Urothelium cell line (cell line): Measurements from ENCODE around the gene RGS11.

ENCODE experiments used
- DNase-seq: peaks from one replicate; pipeline ENCODE4 v3.0.0; 2011; ENCODE audit warnings: low spot score, mixed read lengths
- FAIRE-seq: peaks from 2 replicates; lab custom pipeline; 2011; peaks lifted over from hg19 to GRCh38; lab: Jason Lieb, UNC

Gene RGS11

DNA sequence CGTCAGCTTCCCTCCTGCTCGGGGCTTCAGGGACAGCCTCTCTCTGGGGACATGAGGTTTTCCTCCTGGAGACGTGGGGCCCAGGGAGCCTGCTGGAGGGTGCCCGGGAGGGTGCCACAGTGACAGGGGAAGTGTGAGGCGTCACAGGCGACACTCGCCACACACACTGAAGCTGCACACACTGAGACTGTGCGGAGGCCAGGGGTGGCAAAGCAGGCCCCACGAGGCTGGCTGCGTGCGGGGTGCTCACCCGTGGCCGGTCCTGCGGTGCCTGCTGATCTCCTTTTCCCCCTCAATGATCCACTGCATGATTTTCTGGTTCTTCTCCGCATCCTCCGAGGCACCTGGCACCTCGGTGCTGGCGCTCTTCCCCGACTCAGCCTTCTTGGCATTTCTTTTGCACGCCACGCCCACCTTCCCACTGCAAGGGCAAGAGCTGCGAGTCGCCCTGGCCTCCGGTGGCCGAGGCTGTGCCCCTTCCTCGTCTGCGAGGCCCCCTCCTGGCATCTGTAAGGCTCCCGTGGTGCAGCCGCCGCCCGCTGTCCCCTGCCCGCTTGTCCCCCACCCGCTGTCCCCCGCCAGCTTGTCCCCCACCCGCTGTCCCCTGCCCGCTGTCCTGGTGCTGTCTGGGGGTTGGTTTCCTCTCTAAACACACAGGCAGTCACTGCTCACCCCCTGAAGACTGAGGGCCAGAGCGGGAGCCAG, 21.2 kb upstream of the RGS11 start:
- FAIRE-seq, result no peak
- no peak for DNase-seq

DNA sequence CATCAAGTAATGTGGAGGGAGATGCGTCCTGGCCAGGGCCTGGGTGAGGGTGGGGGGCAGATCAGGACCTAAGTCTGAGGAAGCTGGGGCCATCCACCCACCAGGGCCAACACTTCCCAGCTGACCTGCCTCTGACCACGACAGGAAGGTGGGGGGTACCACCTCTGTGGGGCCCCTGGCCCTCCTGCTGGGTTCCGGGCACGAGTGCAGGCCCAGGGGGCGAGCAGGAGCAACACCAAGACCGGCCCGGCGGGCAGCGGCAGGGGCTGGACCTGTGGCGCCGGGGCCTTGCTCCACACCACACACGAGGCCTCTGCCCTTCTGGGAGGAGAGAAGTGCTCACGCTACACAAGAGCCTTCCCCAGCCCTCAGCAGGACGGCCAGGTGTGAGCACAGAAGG, 20.5 kb upstream of the RGS11 start:
- DNase-seq (no peak), FAIRE-seq (no peak)

DNA sequence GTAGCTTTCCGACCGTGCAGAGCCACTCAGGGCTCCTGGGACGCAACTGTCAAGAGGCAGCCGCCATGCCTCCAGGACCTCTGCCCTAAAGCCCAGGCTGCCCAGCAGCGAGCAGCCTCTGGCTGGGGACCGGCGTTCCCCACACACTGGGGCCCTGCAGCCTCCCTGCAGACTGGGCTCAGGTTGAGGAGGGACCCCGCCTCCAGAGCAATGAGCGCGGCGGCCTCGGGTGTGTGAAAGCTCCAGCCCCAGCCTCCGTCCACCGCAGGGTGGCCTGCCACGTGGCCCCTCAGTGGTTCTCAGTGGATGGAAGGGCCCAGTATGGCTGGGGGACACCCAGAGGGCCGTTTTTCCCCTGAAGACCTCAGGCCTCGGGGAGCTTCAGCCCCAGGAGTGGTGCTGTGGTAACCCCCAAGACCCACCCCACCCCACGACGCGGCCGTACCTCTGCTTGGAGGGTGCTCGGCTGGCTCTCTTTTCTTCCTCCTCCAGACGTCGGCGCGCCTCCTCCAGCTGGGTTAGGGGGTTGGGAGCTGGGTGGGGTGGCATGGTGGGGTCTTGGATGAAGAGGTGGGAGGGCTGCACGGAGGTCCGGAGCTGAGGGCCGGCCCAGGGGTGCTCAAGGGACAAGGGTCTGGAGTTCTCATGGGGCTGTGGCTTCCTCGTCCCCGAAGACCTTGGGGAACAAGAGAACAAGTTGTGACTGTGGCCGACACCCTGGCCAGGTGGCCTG, 17.5 kb upstream of the RGS11 start:
- DNase-seq (no peak), FAIRE-seq (no peak)

DNA sequence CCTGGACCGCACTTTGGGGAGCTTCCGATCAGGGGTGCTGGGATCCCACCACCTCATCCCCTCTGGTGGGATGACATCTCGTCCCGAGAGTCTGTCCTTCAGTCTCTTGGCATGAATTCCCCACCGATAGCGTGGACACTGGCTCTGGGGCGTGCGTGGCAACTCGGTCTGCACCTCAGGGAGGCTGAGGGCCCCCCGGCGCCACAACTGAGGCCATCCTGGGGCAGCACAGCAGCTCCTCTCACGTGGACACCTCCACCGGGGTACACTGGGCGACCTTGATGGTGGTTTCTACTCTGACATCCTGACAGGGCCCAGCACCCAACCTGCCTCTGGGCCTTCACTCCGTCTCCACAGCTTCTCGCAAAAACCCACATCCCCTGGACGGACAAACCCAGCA, 15.8 kb upstream of the RGS11 start:
- no peak for FAIRE-seq
- no peak for DNase-seq

DNA sequence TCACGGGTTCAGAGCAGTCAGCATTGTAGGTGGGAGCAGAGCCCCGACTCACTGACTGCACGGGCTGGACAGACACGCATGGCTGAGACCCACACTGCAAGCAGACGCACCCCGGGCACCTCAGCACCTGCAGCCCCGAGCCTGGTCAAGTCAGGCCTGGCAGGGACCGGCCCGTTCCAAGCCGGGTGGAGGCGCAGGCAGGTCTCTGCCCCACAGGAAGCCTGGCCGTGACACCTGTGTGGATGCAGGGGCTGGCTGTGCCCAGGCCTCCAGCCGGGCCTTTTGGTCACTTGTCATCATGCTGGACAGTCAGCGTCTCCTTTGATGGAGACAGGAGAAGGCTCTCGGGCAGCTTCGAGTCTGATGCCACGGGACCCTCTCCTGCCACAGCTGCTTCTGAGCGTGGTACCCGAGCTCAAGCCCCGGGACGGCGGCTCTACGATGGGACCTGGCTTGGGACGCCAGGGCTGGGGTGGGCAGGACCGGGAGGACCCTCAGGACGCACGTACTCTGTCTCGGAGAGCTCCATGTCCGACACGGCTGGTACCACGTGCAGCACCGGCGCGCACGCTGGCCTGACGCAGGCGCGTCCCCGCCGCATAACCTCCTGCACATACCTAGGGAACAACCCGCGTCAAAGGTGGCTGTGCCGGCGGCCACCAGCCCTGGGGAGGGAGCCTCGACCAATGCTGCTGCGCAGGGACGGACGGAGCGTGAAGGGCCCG, 15.1 kb upstream of the RGS11 start:
- FAIRE-seq (no peak), DNase-seq (no peak)

DNA sequence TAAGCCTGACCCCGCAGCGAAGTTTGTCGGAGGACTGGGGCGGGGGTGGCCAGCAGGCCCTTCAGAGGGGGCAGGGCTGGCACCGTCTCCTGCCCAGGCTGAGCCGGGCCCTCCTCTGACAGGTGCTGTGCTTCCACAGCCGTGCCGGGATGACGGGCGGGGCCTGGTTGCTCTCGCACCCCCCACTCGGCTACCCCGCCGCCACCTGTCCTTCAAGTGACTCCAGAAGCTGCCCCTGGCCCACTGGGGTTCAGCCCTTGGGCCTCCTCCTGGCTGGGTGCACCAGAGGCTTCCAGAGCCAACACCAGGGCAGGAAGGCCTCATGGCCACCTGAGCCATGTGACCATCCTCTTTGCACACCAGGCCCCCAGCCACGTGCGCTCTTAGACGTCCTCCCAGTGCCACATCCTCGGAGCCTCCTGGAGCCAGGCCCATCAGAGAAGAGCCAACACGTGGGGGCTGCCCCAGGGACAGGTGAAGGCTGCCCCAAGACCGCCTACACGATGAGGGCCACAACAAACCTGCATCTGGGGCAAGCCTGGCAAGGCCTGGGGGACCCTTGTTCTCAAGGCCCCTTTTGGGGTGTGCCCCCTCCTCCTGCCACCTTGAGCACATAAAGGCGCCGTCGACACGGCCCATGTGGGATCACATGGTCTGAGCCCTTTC, 14.4 kb upstream of the RGS11 start:
- DNase-seq (no peak), FAIRE-seq (no peak)

DNA sequence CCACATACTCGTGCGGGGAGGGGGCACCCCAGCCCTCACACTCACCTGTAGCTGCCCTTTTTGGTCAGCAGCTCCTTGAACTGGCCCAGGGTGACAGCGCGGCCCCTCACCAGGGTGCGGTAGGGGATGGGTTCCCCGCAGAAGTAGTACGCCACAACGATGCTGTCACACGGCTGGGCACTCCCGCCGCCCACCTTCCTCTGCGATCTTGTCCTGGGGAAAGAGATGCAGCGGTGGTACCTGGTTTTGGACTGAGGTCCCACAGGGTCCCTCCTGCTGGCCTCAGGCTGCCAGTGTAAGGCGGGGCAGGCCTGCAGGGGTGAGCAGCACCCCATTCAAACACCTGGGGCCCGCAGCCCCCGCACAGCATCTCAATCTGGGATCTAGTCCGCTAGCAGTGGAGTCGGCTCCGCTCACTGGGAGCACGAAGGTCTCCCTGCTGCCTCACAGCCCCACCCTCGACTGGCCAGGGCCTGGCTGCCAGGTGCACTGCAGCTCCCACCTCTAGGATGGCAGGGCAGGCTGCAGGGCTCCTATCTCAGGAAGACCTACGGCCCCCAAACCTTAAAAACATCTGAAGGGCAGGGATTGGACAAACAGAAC, 13.8 kb upstream of the RGS11 start:
- DNase-seq, result no peak
- no peak for FAIRE-seq

DNA sequence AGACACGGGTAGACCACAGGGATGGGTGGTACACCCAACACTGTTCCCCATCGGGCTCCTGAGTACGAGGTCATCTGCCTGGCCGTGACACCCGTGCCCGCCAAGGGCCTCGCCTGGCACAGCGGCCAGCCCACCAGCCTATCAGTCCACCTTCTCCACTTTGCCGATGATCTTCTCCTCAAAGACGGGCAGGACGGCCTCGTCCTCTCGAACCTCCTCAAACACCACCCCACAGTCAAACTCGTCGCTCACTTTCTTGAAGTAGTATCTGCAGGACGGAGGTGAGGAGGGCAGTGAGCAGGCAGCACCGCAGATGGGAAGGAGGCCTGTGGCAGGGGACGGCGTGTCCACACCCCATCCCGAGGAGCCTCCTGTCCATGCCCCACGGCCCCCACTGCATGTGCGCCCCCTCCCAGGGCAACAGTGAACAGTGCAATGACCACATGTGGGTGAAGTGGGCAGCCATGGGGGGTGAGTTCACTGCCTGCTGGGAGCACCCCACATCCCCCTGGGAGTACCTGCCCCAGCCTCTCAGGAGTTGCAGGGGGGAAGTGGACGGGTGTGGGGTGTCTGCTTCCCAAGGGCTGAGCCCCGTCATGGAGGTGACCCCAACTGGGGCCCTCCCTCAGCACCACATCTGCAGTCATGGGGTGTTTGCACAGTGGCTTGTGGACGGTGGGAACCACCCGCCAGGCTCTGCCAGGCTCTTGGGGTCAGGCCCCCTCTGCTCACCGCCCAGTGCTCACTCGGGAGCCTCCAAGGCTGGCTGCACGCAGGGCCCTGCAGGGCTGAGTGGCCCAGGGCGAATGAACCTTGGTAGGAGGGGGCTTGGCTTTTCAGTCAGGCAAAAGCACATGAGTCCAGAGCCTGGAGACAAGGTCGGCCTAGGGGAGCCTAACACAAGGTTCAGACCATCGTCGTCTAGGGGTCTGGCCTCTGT, 12.5 kb upstream of the RGS11 start:
- no peak for FAIRE-seq
- no peak for DNase-seq

DNA sequence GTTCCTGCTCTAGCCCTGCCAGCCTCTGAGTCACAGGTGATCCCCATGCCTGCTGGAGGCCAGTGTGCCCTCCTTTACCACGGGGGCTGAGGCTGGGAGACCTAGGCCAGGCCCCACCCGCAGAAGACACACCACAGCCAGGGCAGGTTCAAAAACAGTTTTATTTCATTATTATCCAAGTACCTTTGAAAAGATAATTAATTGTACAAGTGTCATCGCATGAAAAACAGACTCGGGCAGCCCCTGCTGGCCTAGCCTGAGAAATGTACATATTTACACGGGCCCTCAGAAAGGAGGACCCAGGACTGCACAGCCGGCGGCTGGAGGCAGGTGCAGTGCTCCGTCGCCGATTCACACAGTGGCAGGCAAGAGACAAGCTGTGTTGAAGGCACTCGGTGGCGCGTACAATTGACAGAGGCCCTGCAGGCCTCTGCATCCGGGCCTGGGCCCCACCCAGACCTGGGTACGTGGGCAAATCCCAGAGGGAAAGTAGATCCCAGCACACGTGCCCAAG, 11.6 kb upstream of the RGS11 start:
- FAIRE-seq (no peak), DNase-seq (no peak)

DNA sequence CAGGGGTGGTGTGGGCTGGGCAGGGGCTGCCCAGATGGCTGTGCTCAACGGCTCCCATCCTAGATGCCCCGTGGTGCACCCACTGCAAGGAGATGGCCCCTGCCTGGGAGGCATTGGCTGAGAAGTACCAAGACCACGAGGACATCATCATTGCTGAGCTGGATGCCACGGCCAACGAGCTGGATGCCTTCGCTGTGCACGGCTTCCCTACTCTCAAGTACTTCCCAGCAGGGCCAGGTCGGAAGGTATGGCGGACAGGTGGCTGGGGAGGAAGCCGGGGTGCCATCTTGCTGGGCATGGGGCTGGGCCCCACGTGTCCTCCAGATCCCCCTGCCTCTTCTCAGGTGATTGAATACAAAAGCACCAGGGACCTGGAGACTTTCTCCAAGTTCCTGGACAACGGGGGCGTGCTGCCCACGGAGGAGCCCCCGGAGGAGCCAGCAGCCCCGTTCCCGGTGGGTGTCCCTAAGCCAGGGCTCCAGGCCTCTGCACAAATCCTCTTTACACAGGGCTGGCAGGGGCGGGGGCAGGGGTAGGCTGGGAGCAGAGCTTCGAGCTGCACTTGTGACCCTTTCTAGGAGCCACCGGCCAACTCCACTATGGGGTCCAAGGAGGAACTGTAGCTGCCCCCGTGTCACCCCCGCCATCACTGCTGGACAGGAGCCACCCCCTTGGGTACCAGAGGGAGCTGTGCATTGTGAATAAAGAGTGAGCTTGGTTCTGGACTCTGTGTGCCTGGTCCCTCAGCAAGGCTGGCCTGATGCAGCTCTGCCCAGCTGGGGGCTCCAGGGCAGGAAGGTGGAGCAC, 10.9 kb upstream of the RGS11 start:
- no peak for FAIRE-seq
- DNase-seq, result no peak

DNA sequence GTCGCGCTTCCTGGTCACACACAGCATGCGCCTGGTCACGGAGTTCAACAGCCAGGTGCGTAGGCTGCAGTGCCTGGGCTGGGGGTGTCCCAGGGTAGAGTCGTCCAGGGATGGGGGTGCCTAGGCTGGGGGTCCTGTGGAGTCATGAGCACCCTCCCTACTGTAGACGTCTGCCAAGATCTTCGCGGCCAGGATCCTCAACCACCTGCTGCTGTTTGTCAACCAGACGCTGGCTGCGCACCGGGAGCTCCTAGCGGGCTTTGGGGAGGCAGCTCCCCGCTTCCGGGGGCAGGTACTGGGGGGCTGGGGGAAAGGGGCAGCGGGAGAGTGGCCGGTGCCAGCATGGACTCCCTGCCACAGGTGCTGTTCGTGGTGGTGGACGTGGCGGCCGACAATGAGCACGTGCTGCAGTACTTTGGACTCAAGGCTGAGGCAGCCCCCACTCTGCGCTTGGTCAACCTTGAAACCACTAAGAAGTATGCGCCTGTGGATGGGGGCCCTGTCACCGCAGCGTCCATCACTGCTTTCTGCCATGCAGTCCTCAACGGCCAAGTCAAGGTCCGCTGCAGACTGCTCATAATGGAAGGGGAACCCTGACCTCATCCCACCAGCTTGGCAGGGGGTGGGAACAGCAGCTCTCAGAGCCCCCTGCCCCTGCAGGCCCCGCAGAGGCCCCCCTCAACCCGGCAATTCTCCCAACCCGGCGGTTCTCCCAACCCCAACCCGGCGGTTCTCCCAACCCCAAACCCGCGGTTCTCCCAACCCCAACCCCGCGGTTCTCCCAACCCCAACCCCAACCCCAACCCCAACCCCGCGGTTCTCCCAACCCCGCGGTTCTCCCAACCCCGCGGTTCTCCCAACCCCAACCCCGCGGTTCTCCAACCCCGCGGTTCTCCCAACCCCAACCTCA, 9.7 kb upstream of the RGS11 start:
- no peak for DNase-seq
- no peak for FAIRE-seq

DNA sequence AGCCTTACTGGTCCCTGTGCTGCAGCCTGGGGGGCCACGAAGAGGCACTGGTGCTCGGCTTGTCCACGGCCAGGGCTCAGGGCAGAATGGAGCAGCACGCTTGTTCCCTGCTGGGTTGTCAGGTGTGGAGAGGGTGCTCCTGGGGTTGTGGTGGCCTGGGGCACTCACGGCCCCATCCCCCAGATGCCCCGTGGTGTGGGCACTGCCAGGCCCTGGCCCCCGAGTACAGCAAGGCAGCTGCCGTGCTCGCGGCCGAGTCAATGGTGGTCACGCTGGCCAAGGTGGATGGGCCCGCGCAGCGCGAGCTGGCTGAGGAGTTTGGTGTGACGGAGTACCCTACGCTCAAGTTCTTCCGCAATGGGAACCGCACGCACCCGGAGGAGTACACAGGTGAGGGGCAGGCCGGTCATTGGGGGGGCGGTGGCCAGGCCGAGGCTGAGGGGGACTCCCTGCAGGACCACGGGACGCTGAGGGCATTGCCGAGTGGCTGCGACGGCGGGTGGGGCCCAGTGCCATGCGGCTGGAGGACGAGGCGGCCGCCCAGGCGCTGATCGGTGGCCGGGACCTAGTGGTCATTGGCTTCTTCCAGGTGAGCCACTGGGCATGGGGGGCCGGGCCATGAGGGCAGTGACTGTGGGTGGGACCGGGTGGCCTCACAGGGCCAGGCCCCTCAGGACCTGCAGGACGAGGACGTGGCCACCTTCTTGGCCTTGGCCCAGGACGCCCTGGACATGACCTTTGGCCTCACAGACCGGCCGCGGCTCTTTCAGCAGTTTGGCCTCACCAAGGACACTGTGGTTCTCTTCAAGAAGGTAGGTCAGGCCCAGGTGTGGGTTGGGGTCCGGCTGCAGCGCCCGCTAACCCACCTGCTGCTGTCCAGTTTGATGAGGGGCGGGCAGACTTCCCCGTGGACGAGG, 8.7 kb upstream of the RGS11 start:
- DNase-seq (no peak), FAIRE-seq (no peak)

DNA sequence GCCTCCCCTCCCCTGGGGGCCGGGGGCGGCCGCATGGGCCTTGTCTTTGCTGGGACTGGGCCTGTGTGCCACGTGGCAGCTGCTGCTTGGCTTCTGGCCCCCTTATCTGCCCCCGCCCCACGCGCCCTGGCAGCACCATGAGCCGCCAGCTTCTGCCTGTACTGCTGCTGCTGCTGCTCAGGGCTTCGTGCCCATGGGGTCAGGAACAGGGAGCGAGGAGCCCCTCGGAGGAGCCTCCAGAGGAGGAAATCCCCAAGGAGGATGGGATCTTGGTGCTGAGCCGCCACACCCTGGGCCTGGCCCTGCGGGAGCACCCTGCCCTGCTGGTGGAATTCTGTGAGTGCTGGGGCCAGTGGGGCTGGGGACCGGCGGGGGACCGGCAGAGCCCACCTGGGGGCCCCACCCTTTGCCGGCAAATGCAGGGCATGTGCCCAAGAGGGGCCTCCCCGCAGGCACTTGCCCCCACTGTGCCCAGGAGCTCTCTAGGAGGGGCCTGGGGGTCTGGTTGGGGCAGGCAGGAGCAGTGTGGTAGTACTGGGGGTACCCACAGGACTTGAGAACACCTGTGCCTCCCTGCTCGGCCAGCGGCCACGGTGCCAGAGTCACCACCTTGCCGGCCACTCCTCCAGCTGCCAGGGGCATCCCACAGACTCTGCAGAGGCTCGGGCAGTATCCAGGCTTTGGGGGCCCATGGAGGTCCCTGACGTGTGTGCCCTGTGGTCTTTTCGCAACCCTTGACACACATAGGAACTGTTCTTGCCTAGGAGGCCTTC, 7.5 kb upstream of the RGS11 start, which contains the start of gene PDIA2:
PDIA2 (plus strand) TSS at position 132 of the 773 bp plus-strand sequence; CDS start at position 138, 6 bp downstream.
- no peak for DNase-seq
- no peak for FAIRE-seq

DNA sequence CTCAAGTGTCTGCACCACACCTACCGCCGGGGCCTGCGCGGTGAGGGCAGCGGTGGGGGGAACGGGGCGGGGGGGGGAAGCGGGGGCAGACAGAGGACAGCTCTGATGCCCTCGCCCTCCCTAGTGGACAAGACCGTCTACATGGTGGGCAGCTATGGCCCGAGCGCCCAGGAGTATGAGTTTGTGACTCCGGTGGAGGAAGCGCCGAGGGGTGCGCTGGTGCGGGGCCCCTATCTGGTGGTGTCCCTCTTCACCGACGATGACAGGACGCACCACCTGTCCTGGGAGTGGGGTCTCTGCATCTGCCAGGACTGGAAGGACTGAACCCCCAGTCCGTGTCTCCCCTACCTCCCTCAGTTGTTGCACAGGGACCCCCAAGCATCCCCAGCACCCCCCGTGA, 6.7 kb upstream of the RGS11 start:
- FAIRE-seq (no peak), DNase-seq (no peak)

DNA sequence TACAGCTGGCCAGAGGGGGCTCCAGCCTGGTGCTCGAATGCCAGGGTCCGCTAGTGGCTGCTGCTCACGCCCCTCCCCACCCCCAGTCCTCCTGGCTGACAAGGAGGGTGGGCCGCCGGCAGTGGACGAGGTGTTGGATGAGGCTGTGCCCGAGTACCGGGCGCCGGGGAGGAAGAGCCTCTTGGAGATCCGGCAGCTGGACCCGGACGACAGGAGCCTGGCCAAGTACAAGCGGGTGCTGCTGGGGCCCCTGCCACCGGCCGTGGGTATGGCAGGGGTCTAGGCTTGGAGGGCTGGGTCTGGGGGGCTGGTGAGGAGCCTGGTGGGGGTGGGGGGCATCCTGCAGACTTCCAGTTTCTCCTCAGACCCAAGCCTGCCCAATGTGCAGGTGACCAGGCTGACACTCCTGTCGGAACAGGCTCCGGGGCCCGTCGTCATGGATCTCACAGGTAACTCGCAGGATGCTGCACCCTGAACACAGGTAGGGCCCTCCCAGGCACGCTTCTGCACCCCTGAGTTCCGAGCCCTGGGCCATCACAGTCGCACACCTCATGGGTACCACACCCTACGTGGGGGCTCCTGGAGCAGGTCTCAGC, 6.0 kb upstream of the RGS11 start:
- FAIRE-seq, result no peak
- DNase-seq, result no peak
